HG03558 (cell line): ENCODE data around the gene KIF11.
A peak's percentile ranks its signal among the peaks of the same experiment; 100 is the strongest.
"Not testable (repeated sequence)": the region's sequence is repeated elsewhere in the genome, so short reads cannot be mapped to it uniquely, and the experiment has no call there.

Experiments used
- ATAC-seq: cut with Tn5 transposase; IDR thresholded peaks from one replicate; pipeline ENCODE4 v1.9.1; 2021; ENCODE audit warnings: moderate number of reproducible peaks; ENCODE audit not compliant: unreplicated experiment; ENCODE audit errors: extremely low read depth

Gene KIF11

GRCh38 chr10:92590623-92591549 is 2.0 kb upstream of the KIF11 start:
- ATAC-seq, result peak; percentile 1

GRCh38 chr10:92591550-92592022 is 1.3 kb upstream of the KIF11 start:
- ATAC-seq, result peak; percentile 71

GRCh38 chr10:92593619-92594588 is 974 bp downstream of the KIF11 start:
- no peak for ATAC-seq

- no peak for ATAC-seq
Measured at GRCh38 chr10:92595505-92595904, 2.6 kb downstream of the KIF11 start.

- no peak for ATAC-seq
Measured at GRCh38 chr10:92598321-92598720, 5.4 kb downstream of the KIF11 start.

GRCh38 chr10:92604841-92605240 is 11.9 kb downstream of the KIF11 start:
- no peak for ATAC-seq

- no peak for ATAC-seq
Measured at GRCh38 chr10:92615515-92615914, 22.6 kb downstream of the KIF11 start.

- ATAC-seq, result no peak
Measured at GRCh38 chr10:92619368-92619767, 26.4 kb downstream of the KIF11 start.

GRCh38 chr10:92627845-92628480 is 35.0 kb downstream of the KIF11 start:
- ATAC-seq, result no peak

- no peak for ATAC-seq
Measured at GRCh38 chr10:92629945-92630344, 37.0 kb downstream of the KIF11 start.

- no peak for ATAC-seq
Measured at GRCh38 chr10:92638037-92638436, 45.1 kb downstream of the KIF11 start.

- ATAC-seq, result no peak
Measured at GRCh38 chr10:92640107-92640506, 47.2 kb downstream of the KIF11 start.

GRCh38 chr10:92641492-92641891 is 48.6 kb downstream of the KIF11 start:
- no peak for ATAC-seq

GRCh38 chr10:92644921-92645320 is 52.0 kb downstream of the KIF11 start:
- ATAC-seq, result no peak

GRCh38 chr10:92650864-92651263 is 57.9 kb downstream of the KIF11 start:
- ATAC-seq, result not testable (repeated sequence)

GRCh38 chr10:92655426-92655825 is 62.5 kb downstream of the KIF11 start:
- ATAC-seq, result no peak

- no peak for ATAC-seq
Measured at GRCh38 chr10:92656266-92656961, 63.5 kb downstream of the KIF11 start.

GRCh38 chr10:92657024-92657423 is 64.1 kb downstream of the KIF11 start:
- no peak for ATAC-seq

GRCh38 chr10:92662848-92663247 is 69.9 kb downstream of the KIF11 start:
- no peak for ATAC-seq

GRCh38 chr10:92664322-92664721 is 71.4 kb downstream of the KIF11 start:
- ATAC-seq, result no peak
